ENCODE results near the gene CCDC12. TPM values are rescaled to one million over a fixed set of nuclear protein-coding genes. Genes with fewer than 3 reads are reported as not detected.

CCDC12 gene
- total and polyA plus RNA-seq, 2 of the 13 experiments (the other 11 are each of a cell fraction or from before 2014, with no cell fraction given) = 30.1 to 49.5 TPM

DNA sequence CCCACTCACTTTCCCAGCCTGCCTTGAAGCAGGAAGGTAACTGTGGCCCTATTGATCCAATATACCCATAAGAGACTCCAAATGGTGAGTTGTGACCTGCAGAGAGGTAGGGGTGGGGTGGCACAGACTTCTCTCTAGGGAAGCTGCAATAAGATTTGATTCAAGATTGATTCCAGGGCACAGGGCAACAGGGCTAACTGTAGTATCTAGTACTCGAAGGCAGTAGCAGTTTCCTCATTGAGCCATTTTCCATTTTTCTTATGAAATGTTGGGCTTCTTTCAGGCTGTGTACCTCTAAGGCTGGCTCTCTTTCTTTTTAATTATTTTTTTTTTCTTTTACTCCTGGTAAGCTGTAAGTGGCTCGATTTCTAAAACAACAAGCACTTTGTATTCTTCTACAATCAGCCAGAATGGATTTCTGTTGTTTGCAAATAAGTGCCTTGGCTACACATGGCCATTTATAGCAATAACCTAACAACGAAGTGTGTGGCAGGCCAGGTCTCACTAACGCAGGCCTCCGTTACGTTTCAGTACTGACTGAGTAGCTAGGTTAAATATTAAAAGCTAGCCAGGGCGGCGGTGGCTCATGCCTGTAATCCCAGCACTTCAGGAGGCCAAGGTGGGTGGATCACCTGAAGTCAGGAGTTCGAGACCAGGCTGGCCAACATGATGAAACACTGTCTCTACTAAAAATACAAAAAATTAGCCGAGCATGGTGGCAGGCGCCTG, 19.3 kb downstream of the CCDC12 start:
- peaks cover 95% of the 10 kb centered on the region for H3K79me2 ChIP-seq (ENCODE audit: insufficient read depth, low read length)
- H3K4me1 ChIP-seq (ENCODE audit: insufficient read depth, low read length) = peaks cover 88% of the 10 kb centered on the region
- intact Hi-C loops (cut with micrococcal nuclease; ENCODE audit: unreplicated experiment) (no loop called here), in situ Hi-C loops (cut with HindIII; ENCODE audit: extremely low pct_ligation_motif_present, low pct_unique_long_range_greater_than_20kb) (no loop called here)
- no peak overlapping the region for H2AFZ ChIP-seq (ENCODE audit: low read length)
- 65% methylated on average over 11 of the region's 11 CpGs for WGBS (ENCODE audit: low lambda C conversion rate)
- ChIA-PET POLR2A (no interaction called here), CTCF (ENCODE audit: low intra/inter-chr PET ratio, low total read pairs) (no interaction called here)
- BruUV-seq (replicated peaks) = no TSS peak
- H3K27ac ChIP-seq (ENCODE audit: extremely low read length, insufficient read depth, low read length) = peak overlapping the region; percentile 11
- no peak overlapping the region for H3K4me2 ChIP-seq (ENCODE audit: low read depth, low read length)
- no peak overlapping the region for H3K4me3 ChIP-seq (replicated peaks in 1 of 3; ENCODE audit: insufficient read depth in 1 of 3, low read depth in 2 of 3, low read length in 3 of 3)
- DNase-seq (ENCODE audit: low spot score) (no peak), FAIRE-seq (no peak), ATAC-seq (no peak)
- no peak overlapping the region for H3K9ac ChIP-seq (ENCODE audit: insufficient read depth, low read depth, low read length)
- no peaks in the 10 kb centered on the region for H3K9me3 ChIP-seq (ENCODE audit: low read length)
- H4K20me1 ChIP-seq (ENCODE audit: insufficient read depth, low read length) = peaks cover 67% of the 10 kb centered on the region
- no peak for TF ChIP-seq SP5 (CRISPR knock-in tag; IDR thresholded peaks at IDR 0.05; ENCODE audit: borderline replicate concordance, low read depth)
- TF ChIP-seq ZNF180 (CRISPR knock-in tag; IDR thresholded peaks at IDR 0.05; ENCODE audit: borderline replicate concordance, low read depth) = no peak
- no peak for TF ChIP-seq DMAP1 (CRISPR knock-in tag; IDR thresholded peaks at IDR 0.05)
- TF ChIP-seq PTBP1 (IDR thresholded peaks at IDR 0.05; ENCODE audit: low read depth, low read length, poor library complexity, severe bottlenecking) = no peak
- TF ChIP-seq, protein P1, sequence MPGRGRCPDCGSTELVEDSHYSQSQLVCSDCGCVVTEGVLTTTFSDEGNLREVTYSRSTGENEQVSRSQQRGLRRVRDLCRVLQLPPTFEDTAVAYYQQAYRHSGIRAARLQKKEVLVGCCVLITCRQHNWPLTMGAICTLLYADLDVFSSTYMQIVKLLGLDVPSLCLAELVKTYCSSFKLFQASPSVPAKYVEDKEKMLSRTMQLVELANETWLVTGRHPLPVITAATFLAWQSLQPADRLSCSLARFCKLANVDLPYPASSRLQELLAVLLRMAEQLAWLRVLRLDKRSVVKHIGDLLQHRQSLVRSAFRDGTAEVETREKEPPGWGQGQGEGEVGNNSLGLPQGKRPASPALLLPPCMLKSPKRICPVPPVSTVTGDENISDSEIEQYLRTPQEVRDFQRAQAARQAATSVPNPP (CRISPR knock-in tag; IDR thresholded peaks at IDR 0.05) = no peak
- no peak for TF ChIP-seq SSRP1 (CRISPR knock-in tag; IDR thresholded peaks at IDR 0.05)
- no peak for TF ChIP-seq FOXA1 (IDR thresholded peaks at IDR 0.05)
- TF ChIP-seq FOXA1 (CRISPR knock-in tag; IDR thresholded peaks at IDR 0.05) = no peak
- TF ChIP-seq GATAD1 (CRISPR knock-in tag; IDR thresholded peaks at IDR 0.05) = no peak
- TF ChIP-seq AGO2 (optimal IDR thresholded peaks at IDR 0.05; ENCODE audit: low read depth, low read length) = no peak
- no peak for TF ChIP-seq ATF7 (IDR thresholded peaks at IDR 0.05)
- TF ChIP-seq ATF7 (CRISPR knock-in tag; IDR thresholded peaks at IDR 0.05) = no peak
- no peak for TF ChIP-seq ZNF775 (CRISPR knock-in tag; IDR thresholded peaks at IDR 0.05; ENCODE audit: borderline replicate concordance)
- peaks cover 3 to 15% of the 10 kb centered on the region in 2 experiments; a peak in 4 of 5 replicates for H3K36me3 ChIP-seq (replicated peaks in 1 of 2; ENCODE audit: control insufficient read depth in 1 of 2, insufficient read depth in 2 of 2, low read length in 2 of 2)
- no peaks in the 10 kb centered on the region for H3K27me3 ChIP-seq (ENCODE audit: control insufficient read depth in 1 of 2, insufficient read depth in 2 of 2, low read length in 2 of 2)
